Mucosa of stomach (tissue), 1 donor: ENCODE measurements around the gene CHAF1A.

Experiments used
- H3K27me3 ChIP-seq: one replicate; pipeline ENCODE4 v1.7.0; 2013; ENCODE audit warnings: mild to moderate bottlenecking, low read length; ENCODE audit not compliant: control insufficient read depth, insufficient read depth
- H3K36me3 ChIP-seq: one replicate; pipeline ENCODE4 v1.7.0; 2013; ENCODE audit warnings: low read length; ENCODE audit not compliant: control insufficient read depth, insufficient read depth
- H3K4me1 ChIP-seq: one replicate; pipeline ENCODE4 v1.7.0; 2013; ENCODE audit warnings: mild to moderate bottlenecking, low read length; ENCODE audit not compliant: control insufficient read depth, insufficient read depth
- H3K4me3 ChIP-seq: one replicate; pipeline ENCODE4 v1.7.0; 2013; ENCODE audit warnings: low read length
- H3K9ac ChIP-seq: one replicate; pipeline ENCODE4 v1.7.0; 2013; ENCODE audit warnings: mild to moderate bottlenecking, low read length, moderate library complexity
- H3K9me3 ChIP-seq: one replicate; pipeline ENCODE4 v1.7.0; 2013; ENCODE audit warnings: mild to moderate bottlenecking, low read length, moderate library complexity; ENCODE audit not compliant: control insufficient read depth
- donor health status: Pancreatic carcinoma.

CHAF1A gene

GRCh38 chr19:4389511-4390016 is 12.9 kb upstream of the CHAF1A start:
- no peaks in the 10 kb centered on the region for H3K27me3 ChIP-seq
- peaks cover 40% of the 10 kb centered on the region for H3K4me1 ChIP-seq
- H3K36me3 ChIP-seq: peaks cover 7% of the 10 kb centered on the region
- H3K9me3 ChIP-seq: no peaks in the 10 kb centered on the region
- H3K4me3 ChIP-seq: no peak overlapping the region
- H3K9ac ChIP-seq: peak overlapping the region; percentile 53

GRCh38 chr19:4390017-4390566 is 12.3 kb upstream of the CHAF1A start:
- Histone ChIP-seq H3K4me3 (no peak overlapping the region), H3K9me3 (no peaks in the 10 kb centered on the region), H3K9ac (peak overlapping the region; percentile 53), H3K27me3 (no peaks in the 10 kb centered on the region), H3K36me3 (peaks cover 7% of the 10 kb centered on the region), H3K4me1 (peaks cover 40% of the 10 kb centered on the region)

GRCh38 chr19:4390567-4391305 is 11.7 kb upstream of the CHAF1A start:
- Histone ChIP-seq H3K9me3 (no peaks in the 10 kb centered on the region), H3K4me1 (peaks cover 40% of the 10 kb centered on the region), H3K36me3 (peaks cover 7% of the 10 kb centered on the region), H3K9ac (peak overlapping the region; percentile 53), H3K27me3 (no peaks in the 10 kb centered on the region), H3K4me3 (no peak overlapping the region)

GRCh38 chr19:4391306-4391693 is 11.1 kb upstream of the CHAF1A start:
- Histone ChIP-seq H3K4me3 (no peak overlapping the region), H3K9me3 (no peaks in the 10 kb centered on the region), H3K9ac (peak overlapping the region; percentile 53), H3K36me3 (peaks cover 7% of the 10 kb centered on the region), H3K27me3 (no peaks in the 10 kb centered on the region), H3K4me1 (peaks cover 40% of the 10 kb centered on the region)

- Histone ChIP-seq H3K36me3 (peaks cover 10% of the 10 kb centered on the region), H3K9ac (peak overlapping the region; percentile 53), H3K4me3 (no peak overlapping the region), H3K27me3 (no peaks in the 10 kb centered on the region), H3K4me1 (peaks cover 40% of the 10 kb centered on the region), H3K9me3 (no peaks in the 10 kb centered on the region)
Observed at GRCh38 chr19:4391701-4392483, 10.5 kb upstream of the CHAF1A start.

- Histone ChIP-seq H3K36me3 (peaks cover 10% of the 10 kb centered on the region), H3K9me3 (no peaks in the 10 kb centered on the region), H3K9ac (peak overlapping the region; percentile 25), H3K27me3 (no peaks in the 10 kb centered on the region), H3K4me3 (no peak overlapping the region), H3K4me1 (peaks cover 29% of the 10 kb centered on the region)
Observed at GRCh38 chr19:4393947-4394590, 8.4 kb upstream of the CHAF1A start.

GRCh38 chr19:4396949-4397783 is 5.3 kb upstream of the CHAF1A start:
- H3K27me3 ChIP-seq: no peaks in the 10 kb centered on the region
- H3K36me3 ChIP-seq: peaks cover 3% of the 10 kb centered on the region
- no peak overlapping the region for H3K4me3 ChIP-seq
- H3K9me3 ChIP-seq: no peaks in the 10 kb centered on the region
- no peaks in the 10 kb centered on the region for H3K4me1 ChIP-seq
- peak overlapping the region; percentile 40 for H3K9ac ChIP-seq

GRCh38 chr19:4399812-4400134 is 2.7 kb upstream of the CHAF1A start:
- Histone ChIP-seq H3K4me3 (peak overlapping the region; percentile 84), H3K36me3 (peaks cover 3% of the 10 kb centered on the region), H3K27me3 (no peaks in the 10 kb centered on the region), H3K9ac (peak overlapping the region; percentile 89), H3K9me3 (no peaks in the 10 kb centered on the region), H3K4me1 (peaks cover 6% of the 10 kb centered on the region)

GRCh38 chr19:4400135-4400936 is 2.1 kb upstream of the CHAF1A start, which contains the start of gene SH3GL1:
Gene SH3GL1, minus strand, starts transcription at chr19:4400547. Its CDS starts 179 bp downstream, at chr19:4400368.
- H3K9ac ChIP-seq: peak within 1 kb of the TSS; percentile 89
- peak within 1 kb of the TSS; percentile 84 for H3K4me3 ChIP-seq
- peaks cover 6% of the 10 kb centered on the region for H3K4me1 ChIP-seq

GRCh38 chr19:4401769-4402170 is 670 bp upstream of the CHAF1A start:
- Histone ChIP-seq H3K4me3 (peak overlapping the region; percentile 2), H3K27me3 (no peaks in the 10 kb centered on the region), H3K36me3 (peaks cover under 1% of the 10 kb centered on the region), H3K9ac (peak overlapping the region; percentile 57), H3K4me1 (peaks cover 6% of the 10 kb centered on the region), H3K9me3 (no peaks in the 10 kb centered on the region)

More at GRCh38 chr19:4400135-4400936, 2.1 kb upstream of the CHAF1A start, which contains the start of gene SH3GL1:
- peaks cover 3% of the 10 kb centered on the region for H3K36me3 ChIP-seq
- no peaks in the 10 kb centered on the region for H3K27me3 ChIP-seq
- H3K9me3 ChIP-seq: no peaks in the 10 kb centered on the region
